ENCODE measurements around the gene C6orf58.

Gene C6orf58

GRCh38 chr6:127606131-127606562 is 29.2 kb downstream of the C6orf58 start:
- TF ChIP-seq CTCF (IDR thresholded peaks at IDR 0.05; ENCODE audit: control extremely low read depth, extremely low read depth, low read depth, missing control alignments), result no peak
- DNase-seq (ENCODE audit: extremely low spot score), result peak; percentile 6
- POLR2A ChIA-PET, result no interaction called here
- CTCF ChIA-PET, result no interaction called here

GRCh38 chr6:127608554-127609270 is 31.7 kb downstream of the C6orf58 start:
- CTCF ChIA-PET, result interaction anchor here (1.3 kb wide), 1 partner anchor 20 kb away, joined by 3 read pairs; no protein-coding TSS in a partner anchor
- POLR2A ChIA-PET, result no interaction called here
- DNase-seq (ENCODE audit: extremely low spot score), result no peak
- no peak for TF ChIP-seq CTCF (IDR thresholded peaks at IDR 0.05; ENCODE audit: control extremely low read depth, extremely low read depth, low read depth, missing control alignments)

- DNase-seq (ENCODE audit: extremely low spot score), result no peak
- ChIA-PET POLR2A (no interaction called here), CTCF (interaction anchor here (1.1 to 1.3 kb wide), 2 partner anchors 10 to 23 kb away, joined by 3 to 4 read pairs; no protein-coding TSS in a partner anchor)
- TF ChIP-seq CTCF (IDR thresholded peaks at IDR 0.05; ENCODE audit: control extremely low read depth, extremely low read depth, low read depth, missing control alignments), result no peak
Measured at GRCh38 chr6:127618729-127619128, 41.8 kb downstream of the C6orf58 start.

GRCh38 chr6:127630800-127631199 is 53.8 kb downstream of the C6orf58 start:
- CTCF ChIA-PET, result no interaction called here

GRCh38 chr6:127634178-127634577 is 57.2 kb downstream of the C6orf58 start:
- no peak for TF ChIP-seq CTCF (IDR thresholded peaks at IDR 0.05; ENCODE audit: control extremely low read depth, extremely low read depth, low read depth, missing control alignments)
- ChIA-PET CTCF (no interaction called here), POLR2A (no interaction called here)
- no peak for DNase-seq (ENCODE audit: extremely low spot score)

More at GRCh38 chr6:127630800-127631199, 53.8 kb downstream of the C6orf58 start:
- DNase-seq (ENCODE audit: extremely low spot score), result no peak
- TF ChIP-seq CTCF (IDR thresholded peaks at IDR 0.05; ENCODE audit: control extremely low read depth, extremely low read depth, low read depth, missing control alignments), result no peak
- POLR2A ChIA-PET, result no interaction called here

GRCh38 chr6:127635091-127635490 is 58.1 kb downstream of the C6orf58 start:
- POLR2A ChIA-PET, result no interaction called here
- CTCF ChIA-PET, result interaction anchor here (0.7 kb wide), 1 partner anchor 40 kb away, joined by 3 read pairs; no protein-coding TSS in a partner anchor
- no peak for TF ChIP-seq CTCF (IDR thresholded peaks at IDR 0.05; ENCODE audit: control extremely low read depth, extremely low read depth, low read depth, missing control alignments)
- no peak for DNase-seq (ENCODE audit: extremely low spot score)
